Duodenal mucosa (tissue), 2 donors: ENCODE measurements around the gene SF1.

Experiments
- H3K27ac ChIP-seq: one replicate; pipeline ENCODE4 v1.7.0; 2013; ENCODE audit warnings: low read depth, low read length
- H3K27me3 ChIP-seq, 2 donors: one replicate each; pipeline ENCODE4 v1.7.0; 2013; ENCODE audit warnings: low read length in 2 of 2, control low read depth in 1 of 2; ENCODE audit not compliant: insufficient read depth in 2 of 2, control insufficient read depth in 1 of 2
- H3K36me3 ChIP-seq, 2 donors: one replicate each; pipeline ENCODE4 v1.7.0; 2013; ENCODE audit warnings: low read length in 2 of 2, control low read depth in 1 of 2; ENCODE audit not compliant: insufficient read depth in 2 of 2, control insufficient read depth in 1 of 2
- H3K4me1 ChIP-seq, 2 donors: one replicate each; pipeline ENCODE4 v1.7.0; 2013; ENCODE audit warnings: low read length in 2 of 2, control low read depth in 1 of 2; ENCODE audit not compliant: insufficient read depth in 2 of 2, control insufficient read depth in 1 of 2
- H3K4me3 ChIP-seq, 2 donors: one replicate each; pipeline ENCODE4 v1.7.0; 2013; ENCODE audit warnings: low read length in 2 of 2, low read depth in 1 of 2
- H3K9ac ChIP-seq, 2 donors: one replicate each; pipeline ENCODE4 v1.7.0; 2013; ENCODE audit warnings: low read length in 2 of 2, low read depth in 1 of 2
- H3K9me3 ChIP-seq, 2 donors: one replicate each; pipeline ENCODE4 v1.7.0; 2013; ENCODE audit warnings: low read length in 2 of 2, control low read depth in 1 of 2; ENCODE audit not compliant: control insufficient read depth in 1 of 2

The SF1 gene

GRCh38 chr11:64734811-64735724 lies 43.3 kb downstream of the SF1 start:
- Histone ChIP-seq H3K9me3 (no peaks in the 10 kb centered on the region), H3K4me3 (no peak overlapping the region), H3K27ac (no peak overlapping the region), H3K36me3 (no peaks in the 10 kb centered on the region), H3K27me3 (peaks cover 3 to 5% of the 10 kb centered on the region in 2 donors), H3K9ac (no peak overlapping the region), H3K4me1 (no peaks in the 10 kb centered on the region)

- H3K4me3 ChIP-seq: no peak overlapping the region
- H3K4me1 ChIP-seq: no peaks in the 10 kb centered on the region
- H3K27ac ChIP-seq: no peak overlapping the region
- no peaks in the 10 kb centered on the region for H3K9me3 ChIP-seq
- H3K9ac ChIP-seq: no peak overlapping the region
- H3K36me3 ChIP-seq: no peaks in the 10 kb centered on the region
- peaks cover 4 to 6% of the 10 kb centered on the region in 2 donors for H3K27me3 ChIP-seq
These were observed 46.7 kb downstream of the SF1 start for GRCh38 chr11:64731601-64732000.

GRCh38 chr11:64729851-64730382 lies 48.4 kb downstream of the SF1 start:
- H3K36me3 ChIP-seq: no peaks in the 10 kb centered on the region
- no peaks in the 10 kb centered on the region for H3K9me3 ChIP-seq
- no peaks in the 10 kb centered on the region for H3K4me1 ChIP-seq
- no peak overlapping the region for H3K27ac ChIP-seq
- no peak overlapping the region for H3K4me3 ChIP-seq
- H3K9ac ChIP-seq: no peak overlapping the region
- peaks cover 4 to 6% of the 10 kb centered on the region in 2 donors for H3K27me3 ChIP-seq

GRCh38 chr11:64728757-64729365 lies 49.5 kb downstream of the SF1 start:
- no peak overlapping the region for H3K27ac ChIP-seq
- peaks cover 4 to 6% of the 10 kb centered on the region in 2 donors for H3K27me3 ChIP-seq
- H3K36me3 ChIP-seq: no peaks in the 10 kb centered on the region
- no peaks in the 10 kb centered on the region for H3K4me1 ChIP-seq
- no peaks in the 10 kb centered on the region for H3K9me3 ChIP-seq
- no peak overlapping the region for H3K4me3 ChIP-seq
- H3K9ac ChIP-seq: no peak overlapping the region

GRCh38 chr11:64726867-64727530 lies 51.3 kb downstream of the SF1 start:
- H3K36me3 ChIP-seq: no peaks in the 10 kb centered on the region
- no peaks in the 10 kb centered on the region for H3K9me3 ChIP-seq
- peaks cover 10 to 11% of the 10 kb centered on the region in 2 donors for H3K27me3 ChIP-seq
- no peak overlapping the region for H3K4me3 ChIP-seq
- no peaks in the 10 kb centered on the region for H3K4me1 ChIP-seq
- H3K27ac ChIP-seq: no peak overlapping the region
- no peak overlapping the region for H3K9ac ChIP-seq

GRCh38 chr11:64726211-64726641 lies 52.1 kb downstream of the SF1 start:
- H3K9me3 ChIP-seq: no peaks in the 10 kb centered on the region
- H3K4me1 ChIP-seq: no peaks in the 10 kb centered on the region
- no peak overlapping the region for H3K9ac ChIP-seq
- no peak overlapping the region for H3K4me3 ChIP-seq
- peaks cover 11 to 17% of the 10 kb centered on the region in 2 donors for H3K27me3 ChIP-seq
- H3K27ac ChIP-seq: no peak overlapping the region
- no peaks in the 10 kb centered on the region for H3K36me3 ChIP-seq

GRCh38 chr11:64724863-64725532 lies 53.3 kb downstream of the SF1 start:
- Histone ChIP-seq H3K9ac (no peak overlapping the region), H3K4me3 (no peak overlapping the region), H3K27ac (no peak overlapping the region), H3K4me1 (no peaks in the 10 kb centered on the region), H3K36me3 (no peaks in the 10 kb centered on the region), H3K9me3 (no peaks in the 10 kb centered on the region), H3K27me3 (peaks cover 16 to 23% of the 10 kb centered on the region in 2 donors)

- no peak overlapping the region for H3K27ac ChIP-seq
- no peaks in the 10 kb centered on the region for H3K9me3 ChIP-seq
- H3K36me3 ChIP-seq: no peaks in the 10 kb centered on the region
- H3K4me3 ChIP-seq: no peak overlapping the region
- no peak overlapping the region for H3K9ac ChIP-seq
- peaks cover 18 to 24% of the 10 kb centered on the region in 2 donors for H3K27me3 ChIP-seq
- no peaks in the 10 kb centered on the region for H3K4me1 ChIP-seq
These were observed 54.2 kb downstream of the SF1 start for GRCh38 chr11:64723907-64724862.
